WTC11 (cell line): ENCODE measurements around the gene BEGAIN. TPM values are rescaled to one million over a fixed set of nuclear protein-coding genes. Genes with fewer than 3 reads are reported as not detected.
A peak's percentile ranks its signal among the peaks of the same experiment; 100 is the strongest.

ENCODE experiments used
- ATAC-seq: fragments of 200-7000 bp; cut with Tn5 transposase; 2 replicates; pipeline ENCODE4 v1.10.0; 2021; ENCODE audit warnings: mild to moderate bottlenecking, moderate library complexity
- CTCF ChIA-PET: fragments of 300-600 bp; sonication (Branson Sonifier 250); formaldehyde crosslinking; loops from one replicate; lab custom pipeline; 2021; ENCODE audit warnings: antibody characterized with exemption; lab: Charles Lee
- POLR2A ChIA-PET: fragments of 350-600 bp; sonication (Branson Sonifier 250); formaldehyde crosslinking; loops from one replicate; lab custom pipeline; 2021; ENCODE audit warnings: antibody characterized with exemption; lab: Charles Lee
- DNase-seq: peaks from one replicate; pipeline ENCODE4 v3.0.0; 2021; ENCODE audit warnings: low spot score
- H3K27ac Mint-ChIP-seq: 2 replicates; pipeline ENCODE4 v1.8.0; 2021; ENCODE audit warnings: mixed read lengths
- H3K27me3 Mint-ChIP-seq: 2 replicates; pipeline ENCODE4 v1.8.0; 2021; ENCODE audit warnings: low read depth, mild to moderate bottlenecking, moderate library complexity, mixed read lengths
- H3K36me3 Mint-ChIP-seq: 2 replicates; pipeline ENCODE4 v1.8.0; 2021; ENCODE audit warnings: mixed read lengths
- H3K4me1 Mint-ChIP-seq: 2 replicates; pipeline ENCODE4 v1.8.0; 2022; ENCODE audit warnings: mixed read lengths
- H3K4me3 Mint-ChIP-seq: 2 replicates; pipeline ENCODE4 v1.8.0; 2021; ENCODE audit warnings: mild to moderate bottlenecking, moderate library complexity, mixed read lengths
- H3K9me3 Mint-ChIP-seq: 2 replicates; pipeline ENCODE4 v1.8.0; 2021; ENCODE audit warnings: mixed read lengths
- ATF1 ChIP-seq: sonication (generic); formaldehyde crosslinking; IDR thresholded peaks from 2 replicates; pipeline ENCODE4 v1.8.1; 2023; ENCODE audit warnings: mild to moderate bottlenecking, moderate library complexity, missing genetic modification reagents
- ATF3 ChIP-seq: sonication (generic); formaldehyde crosslinking; conservative IDR thresholded peaks from 2 replicates; pipeline ENCODE4 v1.8.1; 2022; ENCODE audit warnings: mild to moderate bottlenecking, missing genetic modification reagents
- FOXJ3 ChIP-seq: sonication (generic); formaldehyde crosslinking; IDR thresholded peaks from 2 replicates; pipeline ENCODE4 v1.9.0; 2021; ENCODE audit warnings: missing genetic modification reagents, mild to moderate bottlenecking, borderline replicate concordance
- FOXP1 ChIP-seq: sonication (generic); formaldehyde crosslinking; IDR thresholded peaks from 2 replicates; pipeline ENCODE4 v1.8.0; 2022; ENCODE audit warnings: missing genetic modification reagents, mild to moderate bottlenecking, moderate library complexity, borderline replicate concordance
- GRHL2 ChIP-seq: fragments of 250-450 bp; sonication (Bioruptor Pico); IDR thresholded peaks from 2 replicates; pipeline ENCODE4 v1.8.0; 2022; ENCODE audit warnings: mild to moderate bottlenecking, moderate library complexity; ENCODE audit not compliant: insufficient replicate concordance, severe bottlenecking
- IRF1 ChIP-seq: sonication (generic); formaldehyde crosslinking; IDR thresholded peaks from 2 replicates; pipeline ENCODE4 v1.8.0; 2023; ENCODE audit warnings: missing genetic modification reagents
- KAT7 ChIP-seq: sonication (generic); formaldehyde crosslinking; IDR thresholded peaks from 2 replicates; pipeline ENCODE4 v1.8.1; 2023; ENCODE audit warnings: missing genetic modification reagents, mild to moderate bottlenecking, borderline replicate concordance
- MYBL2 ChIP-seq: sonication (generic); formaldehyde crosslinking; IDR thresholded peaks from 2 replicates; pipeline ENCODE4 v1.8.1; 2023; ENCODE audit warnings: mild to moderate bottlenecking, moderate library complexity, missing genetic modification reagents
- NFE2L1 ChIP-seq: sonication (generic); formaldehyde crosslinking; IDR thresholded peaks from 2 replicates; pipeline ENCODE4 v1.8.1; 2023; ENCODE audit warnings: missing genetic modification reagents
- NFYB ChIP-seq: sonication (generic); formaldehyde crosslinking; conservative IDR thresholded peaks from 2 replicates; pipeline ENCODE4 v1.8.0; 2022; ENCODE audit warnings: low read depth, missing genetic modification reagents
- RELA ChIP-seq: sonication (generic); formaldehyde crosslinking; IDR thresholded peaks from 2 replicates; pipeline ENCODE4 v1.8.1; 2022; ENCODE audit warnings: missing genetic modification reagents, mild to moderate bottlenecking, borderline replicate concordance
- SMAD3 ChIP-seq: sonication (generic); formaldehyde crosslinking; IDR thresholded peaks from 2 replicates; pipeline ENCODE4 v1.8.0; 2022; ENCODE audit warnings: missing genetic modification reagents, mild to moderate bottlenecking, borderline replicate concordance
- SMAD4 ChIP-seq: sonication (generic); formaldehyde crosslinking; IDR thresholded peaks from 2 replicates; pipeline ENCODE4 v1.8.0; 2022; ENCODE audit warnings: mild to moderate bottlenecking, missing genetic modification reagents
- STAT6 ChIP-seq: sonication (generic); formaldehyde crosslinking; conservative IDR thresholded peaks from 2 replicates; pipeline ENCODE4 v1.8.1; 2023; ENCODE audit warnings: mild to moderate bottlenecking, low read depth, missing genetic modification reagents, moderate library complexity
- TCF7 ChIP-seq: sonication (generic); formaldehyde crosslinking; IDR thresholded peaks from 2 replicates; pipeline ENCODE4 v1.8.0; 2022; ENCODE audit warnings: mild to moderate bottlenecking, low read depth, missing genetic modification reagents, moderate library complexity
- ZNF121 ChIP-seq: sonication (generic); formaldehyde crosslinking; IDR thresholded peaks from 2 replicates; pipeline ENCODE4 v1.8.0; 2023; ENCODE audit warnings: missing genetic modification reagents
- ZNF138 ChIP-seq: sonication (generic); formaldehyde crosslinking; conservative IDR thresholded peaks from 2 replicates; pipeline ENCODE4 v1.8.1; 2022; ENCODE audit warnings: mild to moderate bottlenecking, moderate library complexity, missing genetic modification reagents
- ZNF219 ChIP-seq: sonication (generic); formaldehyde crosslinking; IDR thresholded peaks from 2 replicates; pipeline ENCODE4 v1.8.0; 2023; ENCODE audit warnings: missing genetic modification reagents, mild to moderate bottlenecking, borderline replicate concordance
- ZNF232 ChIP-seq: sonication (generic); formaldehyde crosslinking; IDR thresholded peaks from 2 replicates; pipeline ENCODE4 v1.8.0; 2022; ENCODE audit warnings: mild to moderate bottlenecking, missing genetic modification reagents
- ZNF263 ChIP-seq: sonication (generic); formaldehyde crosslinking; IDR thresholded peaks from 2 replicates; pipeline ENCODE4 v1.8.1; 2022; ENCODE audit warnings: low read depth, mild to moderate bottlenecking, moderate library complexity, missing genetic modification reagents
- total RNA-seq: library from RNA; stranded (reverse); gene quantifications from 3 replicates; pipeline ENCODE4 v1.2.3, GENCODE V29; 2021
- TF ChIP-seq, protein P1 (sequence below): sonication (generic); formaldehyde crosslinking; IDR thresholded peaks from 2 replicates; pipeline ENCODE4 v1.8.1; 2022; ENCODE audit warnings: mild to moderate bottlenecking, missing genetic modification reagents, moderate library complexity, borderline replicate concordance
- TF ChIP-seq, protein P2 (sequence below): sonication (generic); formaldehyde crosslinking; IDR thresholded peaks from 2 replicates; pipeline ENCODE4 v1.8.1; 2023; ENCODE audit warnings: mild to moderate bottlenecking, moderate library complexity, missing genetic modification reagents
- TF ChIP-seq, protein P3 (sequence below): sonication (generic); formaldehyde crosslinking; IDR thresholded peaks from 2 replicates; pipeline ENCODE4 v1.8.0; 2022; ENCODE audit warnings: mild to moderate bottlenecking, missing genetic modification reagents

The BEGAIN gene
- total RNA-seq, 1 experiment from 2014 or later: 1.3 TPM

DNA sequence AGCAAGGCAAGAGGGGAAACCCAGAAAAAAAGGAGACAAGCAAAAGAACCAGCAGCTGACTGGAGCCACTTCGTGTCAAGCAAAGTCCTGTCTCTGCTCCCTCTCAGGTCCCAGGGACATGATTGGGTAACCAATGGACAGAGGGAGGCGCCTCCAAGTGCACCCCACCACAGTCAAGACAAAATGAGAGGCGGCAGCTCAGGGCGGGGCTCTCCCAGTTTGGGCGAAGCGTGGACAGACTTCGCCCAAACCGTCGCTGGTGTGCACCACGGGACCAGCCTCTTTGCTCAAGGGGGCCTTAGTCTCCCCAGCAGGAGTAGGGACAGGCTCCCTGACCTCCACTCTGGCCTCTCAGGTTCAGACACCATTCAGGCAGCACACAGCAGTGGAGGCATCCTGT is 1.5 kb upstream of the BEGAIN start (continued):
- TF ChIP-seq NFYB (CRISPR knock-in tag): no peak

- no peaks in the 10 kb centered on the region for H3K36me3 Mint-ChIP-seq
- ChIA-PET CTCF (interaction anchor here (0.7 to 2.6 kb wide), 6 partner anchors 19 to 122 kb away, joined by 3 to 16 read pairs (median 4); no protein-coding TSS in a partner anchor), POLR2A (no interaction called here)
- H3K27me3 Mint-ChIP-seq: peaks cover 60% of the 10 kb centered on the region
- peaks cover 3% of the 10 kb centered on the region; the same call in 1 of the 2 replicates for H3K4me1 Mint-ChIP-seq
- no peak for ATAC-seq
- H3K27ac Mint-ChIP-seq: no peak overlapping the region
- no peaks in the 10 kb centered on the region for H3K9me3 Mint-ChIP-seq
- H3K4me3 Mint-ChIP-seq: peak overlapping the region; percentile 56
- DNase-seq: peak; percentile 10
- TF ChIP-seq ATF1 (CRISPR knock-in tag) (no peak), STAT6 (CRISPR knock-in tag) (no peak), TCF7 (CRISPR knock-in tag) (no peak), MYBL2 (CRISPR knock-in tag) (no peak), NFE2L1 (CRISPR knock-in tag) (no peak), KAT7 (CRISPR knock-in tag) (no peak), ATF3 (CRISPR knock-in tag) (no peak), ZNF121 (CRISPR knock-in tag) (no peak), ZNF232 (CRISPR knock-in tag) (no peak), RELA (no peak), SMAD4 (CRISPR knock-in tag) (no peak), FOXJ3 (CRISPR knock-in tag) (no peak), ZNF219 (CRISPR knock-in tag) (no peak)
- TF ChIP-seq, protein P1, sequence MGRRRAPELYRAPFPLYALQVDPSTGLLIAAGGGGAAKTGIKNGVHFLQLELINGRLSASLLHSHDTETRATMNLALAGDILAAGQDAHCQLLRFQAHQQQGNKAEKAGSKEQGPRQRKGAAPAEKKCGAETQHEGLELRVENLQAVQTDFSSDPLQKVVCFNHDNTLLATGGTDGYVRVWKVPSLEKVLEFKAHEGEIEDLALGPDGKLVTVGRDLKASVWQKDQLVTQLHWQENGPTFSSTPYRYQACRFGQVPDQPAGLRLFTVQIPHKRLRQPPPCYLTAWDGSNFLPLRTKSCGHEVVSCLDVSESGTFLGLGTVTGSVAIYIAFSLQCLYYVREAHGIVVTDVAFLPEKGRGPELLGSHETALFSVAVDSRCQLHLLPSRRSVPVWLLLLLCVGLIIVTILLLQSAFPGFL (CRISPR knock-in tag): no peak
- TF ChIP-seq, protein P2, sequence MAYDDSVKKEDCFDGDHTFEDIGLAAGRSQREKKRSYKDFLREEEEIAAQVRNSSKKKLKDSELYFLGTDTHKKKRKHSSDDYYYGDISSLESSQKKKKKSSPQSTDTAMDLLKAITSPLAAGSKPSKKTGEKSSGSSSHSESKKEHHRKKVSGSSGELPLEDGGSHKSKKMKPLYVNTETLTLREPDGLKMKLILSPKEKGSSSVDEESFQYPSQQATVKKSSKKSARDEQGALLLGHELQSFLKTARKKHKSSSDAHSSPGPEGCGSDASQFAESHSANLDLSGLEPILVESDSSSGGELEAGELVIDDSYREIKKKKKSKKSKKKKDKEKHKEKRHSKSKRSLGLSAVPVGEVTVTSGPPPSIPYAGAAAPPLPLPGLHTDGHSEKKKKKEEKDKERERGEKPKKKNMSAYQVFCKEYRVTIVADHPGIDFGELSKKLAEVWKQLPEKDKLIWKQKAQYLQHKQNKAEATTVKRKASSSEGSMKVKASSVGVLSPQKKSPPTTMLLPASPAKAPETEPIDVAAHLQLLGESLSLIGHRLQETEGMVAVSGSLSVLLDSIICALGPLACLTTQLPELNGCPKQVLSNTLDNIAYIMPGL (CRISPR knock-in tag): no peak
Measured at GRCh38 chr14:100587763-100588411, 670 bp upstream of the BEGAIN start.

DNA sequence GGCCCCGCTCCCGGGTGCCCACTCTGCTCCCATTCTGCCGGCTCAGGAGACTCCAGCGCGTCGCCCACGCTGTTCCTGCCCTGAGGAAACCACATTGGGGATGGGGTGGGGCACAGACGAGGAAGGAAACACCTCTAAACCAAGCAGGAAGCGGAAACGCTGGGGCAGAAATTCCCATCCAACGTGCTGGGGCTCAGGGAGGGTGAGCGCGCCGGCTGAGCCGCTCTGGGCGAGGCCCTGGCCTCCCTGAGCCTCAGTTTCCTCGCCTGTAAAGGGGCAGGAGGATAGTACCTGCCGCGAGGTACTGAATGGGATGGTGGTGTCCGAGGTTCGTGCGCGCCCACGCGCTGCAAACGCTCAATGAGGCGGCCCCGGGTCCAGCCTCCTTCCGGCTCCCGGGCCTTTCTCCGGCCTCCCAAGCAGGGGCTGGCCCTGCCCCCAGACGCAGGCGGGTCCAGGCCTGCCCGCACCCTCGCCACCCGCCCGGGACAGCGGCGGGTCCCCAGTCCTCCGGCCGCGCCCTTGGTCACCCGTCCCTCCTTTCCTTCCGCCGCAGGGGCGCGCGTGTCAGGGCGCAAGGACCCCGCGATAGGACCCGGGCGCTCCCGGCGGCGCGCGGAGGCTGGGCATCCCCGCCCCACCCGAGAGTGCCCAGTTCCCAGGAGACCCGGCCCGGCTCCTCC is 673 bp downstream of the BEGAIN start:
- Mint-ChIP-seq H3K9me3 (no peaks in the 10 kb centered on the region), H3K36me3 (no peaks in the 10 kb centered on the region), H3K4me1 (peaks cover 3% of the 10 kb centered on the region; the same call in 1 of the 2 replicates), H3K27ac (no peak overlapping the region), H3K27me3 (peaks cover 54% of the 10 kb centered on the region), H3K4me3 (peak overlapping the region; percentile 64)
- DNase-seq (peak; percentile 34), ATAC-seq (peak; percentile 41)
- POLR2A ChIA-PET: no interaction called here
- CTCF ChIA-PET: no interaction called here
- peak; percentile 49 for TF ChIP-seq FOXP1 (CRISPR knock-in tag)
- peak; percentile 48; the same call in 1 of the 2 replicates for TF ChIP-seq ZNF263 (CRISPR knock-in tag)
- 0 out of 2 replicates have a peak, but pooled peaks have one; percentile 28 for TF ChIP-seq ZNF219 (CRISPR knock-in tag)
- TF ChIP-seq ZNF138 (CRISPR knock-in tag): 0 out of 2 replicates have a peak, but pooled peaks have one; percentile 14
- peak; percentile 78; the same call in 1 of the 2 replicates for TF ChIP-seq KAT7 (CRISPR knock-in tag)
- TF ChIP-seq, protein P3, sequence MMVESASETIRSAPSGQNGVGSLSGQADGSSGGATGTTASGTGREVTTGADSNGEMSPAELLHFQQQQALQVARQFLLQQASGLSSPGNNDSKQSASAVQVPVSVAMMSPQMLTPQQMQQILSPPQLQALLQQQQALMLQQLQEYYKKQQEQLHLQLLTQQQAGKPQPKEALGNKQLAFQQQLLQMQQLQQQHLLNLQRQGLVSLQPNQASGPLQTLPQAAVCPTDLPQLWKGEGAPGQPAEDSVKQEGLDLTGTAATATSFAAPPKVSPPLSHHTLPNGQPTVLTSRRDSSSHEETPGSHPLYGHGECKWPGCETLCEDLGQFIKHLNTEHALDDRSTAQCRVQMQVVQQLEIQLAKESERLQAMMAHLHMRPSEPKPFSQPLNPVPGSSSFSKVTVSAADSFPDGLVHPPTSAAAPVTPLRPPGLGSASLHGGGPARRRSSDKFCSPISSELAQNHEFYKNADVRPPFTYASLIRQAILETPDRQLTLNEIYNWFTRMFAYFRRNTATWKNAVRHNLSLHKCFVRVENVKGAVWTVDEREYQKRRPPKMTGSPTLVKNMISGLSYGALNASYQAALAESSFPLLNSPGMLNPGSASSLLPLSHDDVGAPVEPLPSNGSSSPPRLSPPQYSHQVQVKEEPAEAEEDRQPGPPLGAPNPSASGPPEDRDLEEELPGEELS (CRISPR knock-in tag): 0 out of 2 replicates have a peak, but pooled peaks have one; percentile 64
- no peak for TF ChIP-seq GRHL2
- 0 out of 2 replicates have a peak, but pooled peaks have one; percentile 38 for TF ChIP-seq IRF1 (CRISPR knock-in tag)
- no peak for TF ChIP-seq SMAD3 (CRISPR knock-in tag)
